Lung (tissue), 12 donors: ENCODE results near the gene GMPR. TPM values are rescaled to one million over a fixed set of nuclear protein-coding genes. Genes with fewer than 3 reads are reported as not detected.
A peak's percentile ranks its signal among the peaks of the same experiment; 100 is the strongest.

Source experiments
- ATAC-seq: fragments of 200-7000 bp; cut with Tn5 transposase; one replicate; pipeline ENCODE4 v1.9.1; 2020; ENCODE audit warnings: moderate number of reproducible peaks; ENCODE audit not compliant: insufficient read depth, low FRiP score
- DNase-seq, 3 donors: peaks; one replicate each; pipeline ENCODE4 v3.0.0-alpha.2; 2013 to 2017
- H3K27ac ChIP-seq, 2 donors: one replicate each; pipeline ENCODE4 v1.5.1; 2013; ENCODE audit warnings: mild to moderate bottlenecking in 2 of 2, moderate library complexity in 2 of 2, control low read depth in 1 of 2, inconsistent platforms in 1 of 2, low read depth in 1 of 2, low read length in 1 of 2
- H3K27me3 ChIP-seq, 3 donors: one replicate each; pipeline ENCODE4 v1.5.1; 2013; ENCODE audit warnings: low read length in 2 of 3; ENCODE audit not compliant: control insufficient read depth in 3 of 3, insufficient read depth in 3 of 3
- H3K36me3 ChIP-seq, 4 donors: one replicate each; pipeline ENCODE4 v1.5.1; 2013; ENCODE audit warnings: low read length in 4 of 4, mild to moderate bottlenecking in 1 of 4, moderate library complexity in 1 of 4; ENCODE audit not compliant: control insufficient read depth in 4 of 4, insufficient read depth in 4 of 4
- H3K4me1 ChIP-seq, 5 donors: one replicate each; pipeline ENCODE4 v1.5.1; 2013; ENCODE audit warnings: low read length in 5 of 5, mild to moderate bottlenecking in 2 of 5, moderate library complexity in 1 of 5; ENCODE audit not compliant: control insufficient read depth in 5 of 5, insufficient read depth in 5 of 5
- H3K4me3 ChIP-seq: one replicate; pipeline ENCODE4 v1.5.1; 2013; ENCODE audit warnings: mild to moderate bottlenecking, control low read depth, moderate library complexity
- H3K9ac ChIP-seq, 2 donors: one replicate each; pipeline ENCODE4 v1.5.1; 2013; ENCODE audit warnings: low read length in 2 of 2, control low read depth in 1 of 2; ENCODE audit not compliant: insufficient read depth in 1 of 2
- H3K9me3 ChIP-seq, 4 donors: one replicate each; pipeline ENCODE4 v1.5.1; 2013; ENCODE audit warnings: low read length in 3 of 4, mild to moderate bottlenecking in 1 of 4, moderate library complexity in 1 of 4; ENCODE audit not compliant: control insufficient read depth in 4 of 4, insufficient read depth in 3 of 4
- CTCF ChIP-seq: IDR thresholded peaks from 2 replicates; pipeline ENCODE4 v1.5.1; 2012; ENCODE audit warnings: mild to moderate bottlenecking; ENCODE audit errors: control extremely low read depth, extremely low read depth
- WGBS, 2 donors: extraction: QIAGEN DNeasy Blood & Tissue Kit; methylation state at CpG; one replicate each; pipeline ENCODE4 v1.1.7; 2013; 5-methylcytosine and 5-hydroxymethylcytosine counted together
- polyA plus RNA-seq, 2 donors: library from polyadenylated mRNA; stranded (reverse); fragments of 200-250 nt; gene quantifications; one replicate each; pipeline ENCODE4 v1.2.1, GENCODE V29; 2013
- total RNA-seq, 2 donors: library from RNA; depleted of rRNA in 1 of 2; stranded (reverse); fragments of >200 nt in 1 of 2; gene quantifications; one replicate each; pipeline ENCODE4 v1.2.1, GENCODE V29; 2014 to 2021
- donor health status: control.
- donor health status: control.
- donor health status: Bipolar disorder and iron deficiency.
- donor health status: healthy.
- donor health status: DM: yes; HTN: yes; CAD: no.

Gene GMPR
- total and polyA plus RNA-seq, 4 donors, result 8.6 to 16.6 (median 12.9) TPM

DNA sequence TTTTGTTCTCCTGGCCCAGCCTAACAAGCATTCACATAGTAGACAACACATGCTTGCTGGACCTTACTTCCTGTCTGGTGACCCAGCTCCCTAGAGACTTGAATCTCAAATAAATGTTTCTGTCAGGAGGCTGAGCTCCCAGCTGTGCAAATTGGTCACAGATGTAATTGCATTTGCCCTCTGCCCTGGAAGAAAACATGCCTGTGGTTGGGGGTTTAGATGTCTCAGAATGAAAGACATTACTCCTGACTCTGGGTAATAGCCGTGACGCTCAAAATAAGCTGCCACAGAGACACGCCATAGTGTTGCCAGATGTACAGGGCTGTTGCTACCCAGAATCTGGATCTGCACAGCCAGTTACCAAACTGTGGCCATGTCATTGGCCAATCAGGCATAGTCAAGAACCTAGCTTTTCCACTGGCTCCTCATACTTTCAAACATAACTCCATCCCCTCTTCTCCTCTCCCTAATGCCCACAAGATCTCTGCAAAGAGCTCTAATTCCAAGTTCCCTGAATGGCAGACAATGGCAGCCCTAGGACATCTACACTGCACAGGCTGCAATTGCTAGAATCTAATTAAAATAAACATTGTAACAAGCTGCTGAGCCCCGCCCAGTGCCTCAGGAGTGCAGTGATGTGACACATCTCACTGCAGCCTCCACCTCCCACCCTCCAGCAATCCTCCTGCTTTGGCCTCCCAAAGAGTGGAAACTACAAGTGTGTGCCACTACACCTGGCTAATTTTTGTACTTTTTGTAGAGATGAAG lies 32.8 kb upstream of the GMPR start:
- TF ChIP-seq CTCF, result no peak
- WGBS, 2 donors, result 83 to 90% methylated on average over 4 of the region's 4 CpGs
- no peak for ATAC-seq
- Histone ChIP-seq H3K27me3 (peaks cover 0 to 3% (median 0%) of the 10 kb centered on the region in 3 donors), H3K9ac (no peak overlapping the region), H3K4me1 (peaks cover 0 to 12% (median 7%) of the 10 kb centered on the region in 5 donors), H3K36me3 (no peaks in the 10 kb centered on the region), H3K4me3 (no peak overlapping the region), H3K9me3 (no peaks in the 10 kb centered on the region), H3K27ac (no peak overlapping the region)
- peak; percentile 64 to 75 (median 72) for DNase-seq

GRCh38 chr6:16206595-16207037 lies 31.8 kb upstream of the GMPR start:
- peak; percentile 94 for TF ChIP-seq CTCF
- Histone ChIP-seq H3K9ac (no peak overlapping the region), H3K9me3 (no peaks in the 10 kb centered on the region), H3K27ac (no peak overlapping the region), H3K4me1 (peaks cover 0 to 9% (median 2%) of the 10 kb centered on the region in 5 donors), H3K27me3 (peaks cover 0 to 3% (median 0%) of the 10 kb centered on the region in 3 donors), H3K36me3 (no peaks in the 10 kb centered on the region), H3K4me3 (no peak overlapping the region)
- DNase-seq (peak; percentile 77 to 90 (median 88)), ATAC-seq (peak; percentile 75)
- 4 to 6% methylated on average over 6 of the region's 6 CpGs for WGBS, 2 donors

GRCh38 chr6:16208989-16209388 lies 29.4 kb upstream of the GMPR start:
- ATAC-seq (no peak), DNase-seq (no peak)
- H3K27me3 ChIP-seq, result peaks cover 0 to 3% (median 0%) of the 10 kb centered on the region in 3 donors
- H3K9me3 ChIP-seq, result no peaks in the 10 kb centered on the region
- no peak overlapping the region for H3K9ac ChIP-seq
- no peak overlapping the region for H3K27ac ChIP-seq
- 76 to 87% methylated on average over 2 of the region's 2 CpGs for WGBS, 2 donors
- peaks cover 0 to 9% (median 2%) of the 10 kb centered on the region in 5 donors for H3K4me1 ChIP-seq
- no peak overlapping the region for H3K4me3 ChIP-seq
- no peaks in the 10 kb centered on the region for H3K36me3 ChIP-seq
- no peak for TF ChIP-seq CTCF
